Stomach (tissue), 4 donors: ENCODE data around the gene GGT7.

Experiments
- EP300 ChIP-seq: sonication (generic); formaldehyde crosslinking; IDR thresholded peaks from one replicate; pipeline ENCODE4 v1.6.1; 2017; ENCODE audit warnings: antibody characterized with exemption
- POLR2A ChIP-seq, 4 donors: fragments of 450-650 bp; IDR thresholded peaks; one replicate each; pipeline ENCODE4 v1.6.1; 2016; ENCODE audit warnings: antibody characterized with exemption in 4 of 4, control low read depth in 2 of 4, mild to moderate bottlenecking in 1 of 4, moderate library complexity in 1 of 4
- TF ChIP-seq, protein P1 (sequence below), 7 experiments: fragments of 450-650 bp in 4 of 7; fragments of 200-600 bp in 3 of 7; sonication (generic) in 3 of 7; IDR thresholded peaks; one replicate each; pipeline ENCODE4 v1.5.1; 2016 to 2019; ENCODE audit warnings: antibody characterized with exemption in 7 of 7, control low read depth in 2 of 7, mild to moderate bottlenecking in 1 of 7

DNA sequence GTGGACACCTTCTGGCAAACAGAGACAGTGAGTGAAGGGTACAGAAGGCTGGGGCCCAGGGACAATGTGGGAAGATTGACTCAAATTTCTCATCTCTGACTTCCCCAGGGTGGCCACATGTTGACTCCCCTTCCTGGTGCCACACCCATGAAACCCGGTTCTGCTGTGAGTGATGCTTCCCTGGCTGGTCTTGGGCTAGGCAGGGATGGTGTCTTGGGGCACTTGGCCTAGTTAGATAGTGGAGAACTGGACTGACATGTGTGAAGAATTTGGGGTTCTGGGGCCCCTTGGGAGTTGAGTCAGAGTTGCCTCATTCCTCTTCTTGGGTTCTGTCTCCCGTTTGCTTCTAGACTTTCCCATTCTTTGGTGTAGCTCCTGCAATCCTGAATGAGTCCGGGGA, 48.8 kb upstream of the GGT7 start:
- TF ChIP-seq, protein P1, sequence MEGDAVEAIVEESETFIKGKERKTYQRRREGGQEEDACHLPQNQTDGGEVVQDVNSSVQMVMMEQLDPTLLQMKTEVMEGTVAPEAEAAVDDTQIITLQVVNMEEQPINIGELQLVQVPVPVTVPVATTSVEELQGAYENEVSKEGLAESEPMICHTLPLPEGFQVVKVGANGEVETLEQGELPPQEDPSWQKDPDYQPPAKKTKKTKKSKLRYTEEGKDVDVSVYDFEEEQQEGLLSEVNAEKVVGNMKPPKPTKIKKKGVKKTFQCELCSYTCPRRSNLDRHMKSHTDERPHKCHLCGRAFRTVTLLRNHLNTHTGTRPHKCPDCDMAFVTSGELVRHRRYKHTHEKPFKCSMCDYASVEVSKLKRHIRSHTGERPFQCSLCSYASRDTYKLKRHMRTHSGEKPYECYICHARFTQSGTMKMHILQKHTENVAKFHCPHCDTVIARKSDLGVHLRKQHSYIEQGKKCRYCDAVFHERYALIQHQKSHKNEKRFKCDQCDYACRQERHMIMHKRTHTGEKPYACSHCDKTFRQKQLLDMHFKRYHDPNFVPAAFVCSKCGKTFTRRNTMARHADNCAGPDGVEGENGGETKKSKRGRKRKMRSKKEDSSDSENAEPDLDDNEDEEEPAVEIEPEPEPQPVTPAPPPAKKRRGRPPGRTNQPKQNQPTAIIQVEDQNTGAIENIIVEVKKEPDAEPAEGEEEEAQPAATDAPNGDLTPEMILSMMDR (IDR thresholded peaks at IDR 0.05): no peak
- TF ChIP-seq POLR2A (IDR thresholded peaks at IDR 0.05) (no peak), EP300 (no peak)
